Astrocyte (in vitro differentiated cells and primary cell): ENCODE results near the gene PTPMT1. TPM values are rescaled to one million over a fixed set of nuclear protein-coding genes. Genes with fewer than 3 reads are reported as not detected.

Experiments
- DNase-seq: peaks from one replicate; pipeline ENCODE4 v3.0.0-alpha.2; 2010; ENCODE audit warnings: low read depth
- FAIRE-seq: peaks from 2 replicates; lab custom pipeline; 2011; peaks lifted over from hg19 to GRCh38; lab: Jason Lieb, UNC
- H2AFZ ChIP-seq: 2 replicates; pipeline ENCODE4 v1.6.0; 2012; ENCODE audit warnings: low read depth, low read length, inconsistent platforms
- H3K27ac ChIP-seq: 2 replicates; pipeline ENCODE4 v1.5.1; 2011; ENCODE audit warnings: low read depth, low read length, inconsistent platforms
- H3K27me3 ChIP-seq: 2 replicates; pipeline ENCODE4 v1.6.0; 2011; ENCODE audit warnings: low read length, inconsistent platforms; ENCODE audit not compliant: insufficient read depth
- H3K36me3 ChIP-seq: 2 replicates; pipeline ENCODE4 v1.5.1; 2011; ENCODE audit warnings: low read length, inconsistent platforms; ENCODE audit not compliant: insufficient read depth
- H3K4me1 ChIP-seq: 2 replicates; pipeline ENCODE4 v1.5.1; 2011; ENCODE audit warnings: low read length, inconsistent platforms; ENCODE audit not compliant: insufficient read depth
- H3K4me2 ChIP-seq: 2 replicates; pipeline ENCODE4 v1.6.0; 2012; ENCODE audit warnings: low read length, inconsistent platforms
- H3K4me3 ChIP-seq: 2 replicates; pipeline ENCODE4 v1.5.1; 2011; ENCODE audit warnings: low read depth, mild to moderate bottlenecking, low read length, inconsistent platforms; ENCODE audit not compliant: insufficient read depth
- H3K79me2 ChIP-seq: 2 replicates; pipeline ENCODE4 v1.6.0; 2012; ENCODE audit warnings: mild to moderate bottlenecking, low read length, inconsistent platforms; ENCODE audit not compliant: insufficient read depth
- H3K9ac ChIP-seq: 2 replicates; pipeline ENCODE4 v1.6.0; 2012; ENCODE audit warnings: mild to moderate bottlenecking, low read length, inconsistent platforms
- H3K9me3 ChIP-seq: 2 replicates; pipeline ENCODE4 v1.5.1; 2012; ENCODE audit warnings: low read depth, mild to moderate bottlenecking, low read length, inconsistent platforms; ENCODE audit not compliant: insufficient read depth
- H4K20me1 ChIP-seq: 2 replicates; pipeline ENCODE4 v1.6.0; 2012; ENCODE audit warnings: low read length, inconsistent platforms; ENCODE audit not compliant: insufficient read depth
- H3K27ac Mint-ChIP-seq: one replicate; pipeline ENCODE4 v1.8.0; 2021; ENCODE audit warnings: mild to moderate bottlenecking, mixed read lengths; ENCODE audit not compliant: unreplicated experiment
- H3K27me3 Mint-ChIP-seq: one replicate; pipeline ENCODE4 v1.8.0; 2021; ENCODE audit warnings: low read depth, mixed read lengths; ENCODE audit not compliant: unreplicated experiment
- H3K36me3 Mint-ChIP-seq: one replicate; pipeline ENCODE4 v1.8.0; 2021; ENCODE audit warnings: low read depth, mixed read lengths; ENCODE audit not compliant: unreplicated experiment
- H3K4me1 Mint-ChIP-seq: one replicate; pipeline ENCODE4 v1.8.0; 2021; ENCODE audit warnings: low read depth, mixed read lengths; ENCODE audit not compliant: unreplicated experiment
- H3K4me3 Mint-ChIP-seq: one replicate; pipeline ENCODE4 v1.8.0; 2021; ENCODE audit warnings: mild to moderate bottlenecking, moderate library complexity, mixed read lengths; ENCODE audit not compliant: unreplicated experiment
- H3K9me3 Mint-ChIP-seq: one replicate; pipeline ENCODE4 v1.8.0; 2021; ENCODE audit warnings: mild to moderate bottlenecking, mixed read lengths; ENCODE audit not compliant: unreplicated experiment
- EZH2 ChIP-seq: IDR thresholded peaks from 2 replicates; pipeline ENCODE4 v1.6.1; 2012; ENCODE audit warnings: mild to moderate bottlenecking, low read length, inconsistent platforms; ENCODE audit not compliant: insufficient read depth
- total RNA-seq: library from RNA; stranded (reverse); gene quantifications from 2 replicates; pipeline ENCODE4 v1.2.1, GENCODE V29; 2021
- TF ChIP-seq, protein P1 (sequence below): IDR thresholded peaks from 2 replicates; pipeline ENCODE4 v1.5.1; 2011; ENCODE audit warnings: low read depth, mild to moderate bottlenecking, inconsistent platforms, low read length, moderate library complexity; ENCODE audit not compliant: insufficient read depth

The PTPMT1 gene
- total RNA-seq, 1 donor from 2014 or later: 32.4 TPM

DNA sequence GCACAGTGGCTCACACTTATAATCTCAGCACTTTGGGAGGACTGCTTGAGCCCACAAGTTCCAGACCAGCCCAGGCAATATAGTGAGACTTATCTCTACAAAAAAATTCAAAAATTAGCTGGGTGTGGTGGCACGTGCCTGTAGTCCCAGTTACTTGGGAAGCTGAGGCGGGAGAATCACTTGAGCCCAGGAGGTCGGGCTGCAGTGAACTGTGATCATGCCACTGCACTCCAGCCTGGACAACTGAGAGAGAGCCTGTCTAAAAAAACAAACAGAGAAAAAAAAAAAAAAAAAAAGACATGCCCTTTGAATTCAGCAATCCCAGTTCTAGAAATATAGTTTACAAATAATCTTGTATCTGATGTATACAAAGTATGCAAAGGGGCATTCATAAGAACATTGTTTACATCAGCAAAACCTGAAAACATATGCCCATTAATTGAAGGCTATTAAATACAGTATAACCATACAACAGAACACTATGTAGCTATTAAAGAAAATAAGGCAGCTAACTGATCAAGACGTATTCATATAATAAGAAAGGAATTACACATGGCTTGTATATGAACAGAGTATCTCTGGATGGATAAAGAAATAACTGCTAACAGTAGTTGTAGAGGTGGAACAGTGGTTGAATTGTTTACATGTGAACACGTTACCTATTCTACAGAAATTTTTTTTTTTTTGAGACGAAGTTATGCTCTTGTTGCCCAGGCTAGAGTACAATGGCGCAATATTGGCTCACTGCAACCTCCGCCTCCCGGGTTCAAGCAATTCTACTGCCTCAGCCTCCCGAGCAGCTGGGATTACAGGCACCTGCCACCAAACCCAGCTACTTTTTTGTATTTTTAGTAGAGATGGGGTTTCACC, 48.2 kb upstream of the PTPMT1 start:
- H3K9me3 Mint-ChIP-seq: no peaks in the 10 kb centered on the region
- H3K9me3 ChIP-seq: no peaks in the 10 kb centered on the region
- no peaks in the 10 kb centered on the region for H3K27me3 Mint-ChIP-seq
- FAIRE-seq: no peak
- H3K4me1 Mint-ChIP-seq: peaks cover 50% of the 10 kb centered on the region
- H3K27ac Mint-ChIP-seq: no peak overlapping the region
- H3K4me3 Mint-ChIP-seq: no peak overlapping the region
- H3K9ac ChIP-seq: no peak overlapping the region
- H3K36me3 Mint-ChIP-seq: peaks cover 5% of the 10 kb centered on the region
- no peak for TF ChIP-seq EZH2
- TF ChIP-seq, protein P1, sequence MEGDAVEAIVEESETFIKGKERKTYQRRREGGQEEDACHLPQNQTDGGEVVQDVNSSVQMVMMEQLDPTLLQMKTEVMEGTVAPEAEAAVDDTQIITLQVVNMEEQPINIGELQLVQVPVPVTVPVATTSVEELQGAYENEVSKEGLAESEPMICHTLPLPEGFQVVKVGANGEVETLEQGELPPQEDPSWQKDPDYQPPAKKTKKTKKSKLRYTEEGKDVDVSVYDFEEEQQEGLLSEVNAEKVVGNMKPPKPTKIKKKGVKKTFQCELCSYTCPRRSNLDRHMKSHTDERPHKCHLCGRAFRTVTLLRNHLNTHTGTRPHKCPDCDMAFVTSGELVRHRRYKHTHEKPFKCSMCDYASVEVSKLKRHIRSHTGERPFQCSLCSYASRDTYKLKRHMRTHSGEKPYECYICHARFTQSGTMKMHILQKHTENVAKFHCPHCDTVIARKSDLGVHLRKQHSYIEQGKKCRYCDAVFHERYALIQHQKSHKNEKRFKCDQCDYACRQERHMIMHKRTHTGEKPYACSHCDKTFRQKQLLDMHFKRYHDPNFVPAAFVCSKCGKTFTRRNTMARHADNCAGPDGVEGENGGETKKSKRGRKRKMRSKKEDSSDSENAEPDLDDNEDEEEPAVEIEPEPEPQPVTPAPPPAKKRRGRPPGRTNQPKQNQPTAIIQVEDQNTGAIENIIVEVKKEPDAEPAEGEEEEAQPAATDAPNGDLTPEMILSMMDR: no peak
- peaks cover 66% of the 10 kb centered on the region for H4K20me1 ChIP-seq
- H3K4me1 ChIP-seq: peaks cover 22% of the 10 kb centered on the region
- H3K79me2 ChIP-seq: peaks cover 96% of the 10 kb centered on the region
- no peak overlapping the region for H3K4me3 ChIP-seq
- no peaks in the 10 kb centered on the region for H3K36me3 ChIP-seq
- H3K27me3 ChIP-seq: no peaks in the 10 kb centered on the region
- H3K27ac ChIP-seq: no peak overlapping the region
- DNase-seq: no peak
- H2AFZ ChIP-seq: no peak overlapping the region
- no peak overlapping the region for H3K4me2 ChIP-seq

DNA sequence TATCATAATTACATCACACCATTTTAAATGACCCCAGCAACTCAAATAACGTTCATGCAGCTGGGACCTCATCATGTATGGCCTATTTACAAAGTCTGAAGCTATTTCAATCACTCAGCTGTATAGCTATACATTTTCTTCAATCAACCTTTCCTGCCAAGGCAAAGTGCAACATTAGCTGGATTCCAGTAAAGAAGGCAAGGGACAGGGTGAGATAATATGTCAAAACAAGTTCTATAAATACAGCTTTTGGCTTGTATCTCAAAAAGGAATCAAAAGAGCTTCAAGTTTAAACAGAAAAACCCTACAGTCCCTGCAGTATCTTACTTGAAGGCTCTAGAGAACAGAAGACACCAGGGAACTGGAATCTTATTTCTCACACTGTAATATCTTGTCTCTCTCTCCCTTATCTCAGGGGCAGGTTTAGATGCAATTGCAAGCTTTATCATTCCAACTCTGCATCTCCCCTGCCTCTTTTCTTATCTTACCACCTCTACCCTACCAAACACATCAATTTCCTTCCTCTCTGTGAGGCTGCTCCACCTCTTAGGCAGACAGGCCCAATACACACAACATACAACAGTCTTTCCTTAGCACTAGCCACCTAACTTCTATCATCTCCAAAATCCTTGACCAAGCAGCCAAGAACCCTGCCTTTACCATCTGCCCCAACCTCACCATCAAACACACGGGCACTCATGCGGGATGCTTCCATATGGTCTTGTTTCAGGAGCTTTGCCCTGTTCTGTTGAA, 47.0 kb upstream of the PTPMT1 start:
- peak overlapping the region; percentile 13 for H3K27ac Mint-ChIP-seq
- TF ChIP-seq, protein P1: no peak
- no peak for TF ChIP-seq EZH2
- peaks cover 5% of the 10 kb centered on the region for H3K36me3 Mint-ChIP-seq
- H3K9me3 Mint-ChIP-seq: no peaks in the 10 kb centered on the region
- no peaks in the 10 kb centered on the region for H3K9me3 ChIP-seq
- peaks cover 48% of the 10 kb centered on the region for H3K4me1 Mint-ChIP-seq
- no peak for DNase-seq
- peaks cover 98% of the 10 kb centered on the region for H3K79me2 ChIP-seq
- H3K27me3 ChIP-seq: no peaks in the 10 kb centered on the region
- no peak overlapping the region for H3K27ac ChIP-seq
- peaks cover 75% of the 10 kb centered on the region for H4K20me1 ChIP-seq
- no peak overlapping the region for H3K4me3 ChIP-seq
- H3K4me3 Mint-ChIP-seq: no peak overlapping the region
- H2AFZ ChIP-seq: no peak overlapping the region
- H3K27me3 Mint-ChIP-seq: no peaks in the 10 kb centered on the region
- no peak for FAIRE-seq
- H3K4me2 ChIP-seq: no peak overlapping the region
- no peak overlapping the region for H3K9ac ChIP-seq
- H3K36me3 ChIP-seq: no peaks in the 10 kb centered on the region
- H3K4me1 ChIP-seq: peaks cover 18% of the 10 kb centered on the region
